CD4-positive, alpha-beta T cell treated with Interferon gamma for 1 hour (primary cell): ENCODE results near the gene GFRAL.
"Not testable (repeated sequence)": the region's sequence is repeated elsewhere in the genome, so short reads cannot be mapped to it uniquely, and the experiment has no call there.

ENCODE experiments used
- DNase-seq: peaks from one replicate; pipeline ENCODE4 v3.0.0-alpha.2; 2020

Gene GFRAL, protein sequence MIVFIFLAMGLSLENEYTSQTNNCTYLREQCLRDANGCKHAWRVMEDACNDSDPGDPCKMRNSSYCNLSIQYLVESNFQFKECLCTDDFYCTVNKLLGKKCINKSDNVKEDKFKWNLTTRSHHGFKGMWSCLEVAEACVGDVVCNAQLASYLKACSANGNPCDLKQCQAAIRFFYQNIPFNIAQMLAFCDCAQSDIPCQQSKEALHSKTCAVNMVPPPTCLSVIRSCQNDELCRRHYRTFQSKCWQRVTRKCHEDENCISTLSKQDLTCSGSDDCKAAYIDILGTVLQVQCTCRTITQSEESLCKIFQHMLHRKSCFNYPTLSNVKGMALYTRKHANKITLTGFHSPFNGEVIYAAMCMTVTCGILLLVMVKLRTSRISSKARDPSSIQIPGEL

DNA sequence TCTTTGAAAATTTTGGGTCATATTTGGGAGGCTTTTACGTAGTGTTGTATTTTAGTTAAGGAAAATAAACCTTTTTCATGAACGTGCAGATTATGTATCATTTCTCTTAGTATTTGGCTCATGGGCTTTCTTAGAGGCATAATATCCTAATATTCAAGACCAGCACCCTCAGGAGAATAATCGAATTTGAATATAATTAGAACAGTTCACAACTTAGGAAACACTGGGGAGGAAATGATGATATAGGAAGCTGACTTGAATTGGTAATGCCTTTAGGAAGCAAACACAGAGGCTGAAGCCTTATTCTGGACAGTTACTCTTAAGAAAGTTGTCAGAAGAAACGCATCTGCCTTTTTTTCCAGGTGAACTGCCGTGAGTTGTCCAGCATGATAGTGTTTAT, at the start of gene GFRAL:
GFRAL (plus strand) TSS at position 301 of the 400 bp plus-strand sequence; CDS start at position 387, 86 bp downstream.
- no peak for DNase-seq

DNA sequence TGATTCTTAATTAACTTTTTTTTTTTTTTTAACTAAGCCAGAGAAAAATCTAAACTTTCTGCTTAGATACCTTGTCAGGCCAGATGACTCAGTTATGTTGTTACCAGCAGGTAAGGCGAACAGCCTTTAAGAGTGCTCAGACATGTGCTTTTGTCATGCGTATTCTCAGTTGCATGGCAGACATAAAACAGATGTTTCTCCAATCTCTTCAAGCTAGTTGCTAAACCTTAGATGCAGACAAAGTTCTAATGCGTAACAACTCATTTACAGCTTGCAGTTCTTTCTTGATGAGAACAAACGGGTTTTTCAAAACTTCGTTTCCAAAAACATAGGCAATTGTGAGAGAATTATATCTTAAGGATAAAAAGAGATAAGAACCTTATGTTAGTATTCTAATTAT, 49.6 kb upstream of the GFRAL start:
- DNase-seq, result no peak

DNA sequence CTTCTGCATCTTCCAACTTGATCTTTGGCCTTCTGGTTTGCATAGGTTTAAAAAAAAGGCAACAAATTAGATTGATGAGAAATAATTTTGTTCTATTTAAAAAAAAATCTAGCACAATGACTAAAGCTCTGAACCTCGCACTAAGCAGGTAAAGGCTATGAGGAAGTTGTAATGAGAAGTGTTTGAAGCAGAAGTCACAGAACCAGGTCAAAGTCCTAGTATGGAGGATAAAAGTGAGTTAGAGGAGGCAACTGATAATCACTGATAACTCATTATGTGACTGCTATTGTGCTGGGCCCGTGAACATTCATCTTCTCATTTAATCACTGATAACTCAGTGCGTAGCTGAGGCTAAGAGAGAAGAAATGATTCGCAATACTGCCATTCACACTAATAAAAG, 46.1 kb upstream of the GFRAL start:
- DNase-seq, result no peak

DNA sequence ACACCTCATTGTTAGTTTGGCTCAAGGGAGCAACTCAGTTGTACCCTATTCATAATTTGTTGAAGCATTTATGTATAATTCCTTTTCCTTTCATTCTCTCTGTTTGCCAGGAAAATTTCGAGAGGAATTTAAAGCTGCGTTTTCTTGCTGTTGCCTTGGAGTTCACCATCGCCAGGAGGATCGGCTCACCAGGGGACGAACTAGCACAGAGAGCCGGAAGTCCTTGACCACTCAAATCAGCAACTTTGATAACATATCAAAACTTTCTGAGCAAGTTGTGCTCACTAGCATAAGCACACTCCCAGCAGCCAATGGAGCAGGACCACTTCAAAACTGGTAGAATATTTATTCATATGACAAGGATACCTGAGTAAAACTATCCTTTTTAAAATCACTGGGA, 45.2 kb upstream of the GFRAL start:
- DNase-seq, result no peak

DNA sequence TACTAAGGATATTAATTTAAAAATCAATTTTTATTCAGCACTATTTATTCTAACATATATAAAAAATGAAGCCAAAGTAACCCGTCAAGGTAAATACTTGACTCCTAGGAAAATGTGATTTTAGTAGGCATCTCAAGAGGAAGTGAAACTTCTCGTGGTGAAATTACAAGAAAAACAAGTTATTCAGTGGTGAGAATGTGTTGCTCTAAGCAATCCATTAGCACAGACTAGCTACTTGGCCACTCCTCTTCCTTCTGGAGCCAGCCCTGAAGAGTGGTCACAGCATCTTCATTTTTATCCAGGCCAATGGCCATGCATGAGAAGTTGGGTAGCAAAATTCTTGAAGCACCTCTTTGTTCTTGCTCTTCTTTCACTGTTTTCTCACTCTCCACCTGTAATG, 40.4 kb upstream of the GFRAL start:
- no peak for DNase-seq

DNA sequence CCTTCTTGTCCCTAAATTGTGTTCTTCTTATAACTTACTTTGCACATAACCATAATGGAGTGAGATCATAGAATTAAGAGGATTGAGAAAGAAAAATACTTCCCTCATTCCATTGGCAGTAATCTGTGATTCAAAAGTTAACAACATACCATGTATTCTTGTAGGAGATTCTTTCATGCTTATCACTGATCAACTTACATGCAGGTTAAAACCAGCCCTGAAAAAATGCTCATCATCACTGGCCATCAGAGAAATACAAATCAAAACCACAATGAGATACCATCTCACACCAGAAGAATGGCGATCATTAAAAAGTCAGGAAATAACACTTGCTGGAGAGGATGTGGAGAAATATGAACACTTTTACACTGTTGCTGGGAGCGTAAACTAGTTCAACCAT, 36.5 kb upstream of the GFRAL start:
- DNase-seq, result no peak

DNA sequence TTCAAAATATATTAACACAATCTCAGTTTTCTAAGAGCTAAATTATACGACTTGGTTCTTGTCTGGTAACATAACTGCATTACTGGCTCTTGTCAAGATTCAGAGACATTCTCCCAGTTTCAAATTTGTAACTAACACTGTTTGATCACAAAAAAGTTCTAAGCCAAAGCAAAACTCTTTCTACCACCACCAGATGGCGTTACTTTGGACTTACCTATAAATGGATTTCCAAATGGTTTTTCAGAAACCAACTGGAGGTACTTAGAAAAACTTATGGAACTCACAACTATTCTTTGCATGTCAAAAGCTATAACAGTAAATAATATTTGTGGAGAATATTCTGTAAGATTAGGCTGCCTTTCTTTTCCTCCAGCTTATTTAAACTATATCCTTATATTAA, 34.2 kb upstream of the GFRAL start:
- no peak for DNase-seq

DNA sequence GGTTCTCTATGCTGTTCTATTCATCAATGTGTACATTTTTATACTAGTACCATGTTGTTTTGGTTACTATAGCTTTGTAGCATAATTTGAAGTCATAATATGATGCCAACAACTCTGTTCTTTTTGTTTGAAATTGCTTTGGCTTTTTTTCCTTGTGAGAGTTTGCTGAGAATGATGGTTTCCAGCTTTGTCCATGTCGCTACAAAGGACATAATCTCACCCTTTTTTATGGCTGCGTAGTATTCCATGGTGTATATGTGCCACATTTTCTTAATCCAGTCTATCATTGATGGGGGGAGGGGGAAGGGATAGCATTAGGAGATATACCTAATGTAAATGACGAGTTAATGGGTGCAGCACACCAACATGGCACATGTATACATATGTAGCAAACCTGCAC, 30.1 kb upstream of the GFRAL start:
- DNase-seq, result not testable (repeated sequence)

DNA sequence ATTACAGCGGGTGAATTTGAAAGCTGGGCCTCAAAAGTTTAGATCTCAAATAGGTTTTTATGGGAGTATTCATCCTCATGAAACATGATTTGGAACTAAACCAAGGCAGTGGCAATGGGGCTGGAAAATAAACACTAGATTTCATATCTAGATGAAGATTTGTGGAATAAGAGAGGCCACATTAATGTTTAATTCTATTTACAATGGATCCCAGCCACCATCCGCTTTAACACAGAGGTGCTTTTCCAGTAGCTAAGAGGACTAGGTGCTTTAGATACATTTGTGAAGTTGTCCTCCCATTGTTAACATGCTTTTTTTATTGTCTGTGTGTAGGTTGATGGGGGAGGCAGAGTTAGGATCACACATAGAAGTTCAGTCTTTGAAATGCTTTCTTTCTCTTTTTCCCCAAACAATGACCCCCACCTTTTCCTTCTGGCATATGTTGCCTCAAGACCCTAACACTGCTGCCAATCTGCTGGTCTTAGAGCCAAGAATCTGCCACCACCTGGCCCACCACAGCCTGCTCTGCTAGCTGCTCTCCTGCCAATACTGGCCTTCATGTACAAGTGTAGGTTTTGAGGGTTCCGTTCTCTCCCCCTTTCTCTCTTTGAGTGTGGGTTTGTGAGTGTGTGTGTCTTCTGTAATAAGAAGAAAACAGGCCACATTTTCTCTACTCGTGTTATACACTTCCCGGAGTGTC, 27.8 kb upstream of the GFRAL start:
- no peak for DNase-seq

DNA sequence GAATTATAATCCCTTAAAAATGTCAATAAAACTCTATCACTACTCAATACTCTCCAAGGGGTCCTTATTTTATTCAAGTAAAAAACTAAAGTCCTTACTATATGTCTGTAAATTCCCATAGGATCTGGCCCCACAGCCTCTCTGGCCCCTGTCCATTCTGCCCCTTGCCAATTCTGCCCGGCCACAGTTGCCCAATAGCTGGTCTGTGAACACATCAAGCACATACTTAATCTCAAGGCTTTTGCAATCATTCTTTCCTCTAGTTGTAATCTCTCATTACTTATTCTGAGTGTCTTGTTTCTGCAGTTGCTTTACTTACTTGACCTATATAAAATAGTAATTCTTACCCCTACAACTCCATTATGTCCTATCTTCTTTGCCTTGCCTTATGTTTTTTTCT, 22.5 kb upstream of the GFRAL start:
- DNase-seq, result no peak

DNA sequence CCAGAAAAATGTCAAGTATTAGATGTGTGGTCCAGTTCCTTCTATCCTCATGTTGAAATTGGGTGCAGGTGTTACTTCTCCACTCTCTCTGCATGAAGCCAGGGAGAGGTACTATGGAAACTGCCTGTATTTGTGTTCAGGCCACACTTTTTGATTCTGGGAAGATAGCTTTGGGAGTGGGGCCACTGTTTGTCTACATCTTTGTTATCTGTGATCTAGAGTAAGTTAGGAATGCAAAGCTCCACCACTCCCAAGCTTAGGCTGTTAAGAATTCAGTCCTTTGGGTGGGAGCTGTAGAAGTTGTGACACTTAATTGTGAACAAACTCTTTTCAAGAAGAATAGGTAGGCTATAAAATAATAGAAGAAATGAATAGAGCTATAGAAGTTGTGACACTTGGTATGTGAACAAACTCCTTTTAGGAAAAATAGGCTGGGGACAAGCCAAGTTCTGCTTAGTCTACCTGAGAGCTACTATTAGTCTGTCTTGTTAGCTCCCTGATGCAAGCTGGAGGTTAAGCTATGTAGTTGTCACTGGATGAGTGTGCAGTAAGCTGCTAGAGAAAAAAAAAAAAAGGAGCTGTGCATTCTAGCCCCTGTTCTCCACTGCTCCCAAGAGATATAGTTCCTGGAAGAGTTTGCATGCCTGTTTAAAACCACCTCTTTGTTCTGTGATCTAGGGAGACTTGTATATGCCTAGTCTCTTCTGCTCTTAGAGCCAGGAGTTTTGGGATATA, 7.1 kb upstream of the GFRAL start:
- no peak for DNase-seq

DNA sequence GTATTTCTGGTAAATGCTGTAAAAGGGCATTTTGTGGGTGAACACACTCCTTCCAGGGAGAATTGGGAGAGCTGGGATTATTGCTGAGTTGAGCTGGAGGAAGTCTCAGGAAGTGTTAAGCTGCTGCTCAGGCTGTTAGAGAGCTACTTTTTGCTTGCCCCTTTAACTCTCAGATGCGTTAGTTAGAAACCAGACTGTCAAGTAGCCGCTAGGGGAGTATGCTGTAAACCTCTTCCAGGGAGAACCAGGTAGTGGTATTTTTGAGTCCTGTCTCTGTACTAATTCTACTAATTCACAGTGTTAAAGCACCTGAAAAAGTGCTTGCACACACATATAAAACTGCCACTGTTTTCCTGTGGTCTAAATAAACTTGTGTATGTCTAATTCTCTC, 6.6 kb upstream of the GFRAL start:
- no peak for DNase-seq

DNA sequence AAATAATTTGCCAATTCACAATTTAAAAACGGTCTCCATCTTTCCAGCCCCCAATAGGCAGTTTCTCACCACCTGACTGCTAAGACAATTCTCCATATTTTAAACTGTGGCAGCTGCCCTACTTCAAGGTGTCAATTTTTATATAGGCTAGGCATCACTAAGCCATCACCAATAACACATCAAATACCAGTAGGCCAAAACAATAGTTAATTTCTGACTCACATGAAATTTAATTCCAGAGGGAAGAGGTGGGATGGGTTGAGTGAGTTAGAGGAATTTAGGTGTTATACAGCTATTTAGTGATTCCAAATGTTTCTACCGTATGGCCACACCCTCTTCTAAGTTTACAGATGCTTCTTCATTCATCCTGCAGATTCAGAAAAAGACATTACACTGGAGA, 49.9 kb downstream of the GFRAL start:
- DNase-seq, result no peak

DNA sequence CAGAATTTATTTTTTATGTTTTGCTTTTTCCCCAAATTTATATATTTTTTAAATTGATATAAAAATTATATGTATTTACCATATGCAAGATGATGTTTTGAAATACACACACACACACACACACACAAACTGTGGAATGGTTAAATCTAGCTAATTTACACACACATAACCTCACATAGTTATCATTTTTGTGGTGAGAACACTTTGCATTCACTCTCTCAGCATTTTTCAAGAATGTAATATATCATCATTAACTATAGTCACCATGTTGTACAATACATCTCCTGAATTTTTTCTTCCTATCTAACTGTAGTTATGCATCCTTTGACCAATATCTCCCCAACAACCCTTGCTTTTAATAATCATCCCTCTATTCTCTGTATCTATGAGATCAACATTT, 52.2 kb downstream of the GFRAL start:
- DNase-seq, result no peak

DNA sequence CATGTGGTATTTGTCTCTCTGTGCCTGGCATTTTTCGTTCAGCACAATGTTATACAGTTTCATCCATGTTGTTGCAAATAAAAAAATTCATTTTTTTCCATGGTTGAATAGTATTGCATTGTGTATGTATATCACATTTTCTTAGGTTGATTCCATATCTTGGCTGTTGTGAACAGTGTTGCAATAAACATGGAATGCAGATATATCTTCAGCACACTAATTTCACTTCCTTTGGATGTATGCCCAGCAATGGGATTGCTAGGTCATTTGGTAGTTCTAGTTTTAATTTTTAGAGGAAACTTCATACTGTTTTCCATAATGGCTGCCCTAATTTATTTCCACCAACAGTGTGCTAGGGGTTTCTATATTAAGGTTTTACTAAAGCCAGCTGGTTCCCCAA, 52.6 kb downstream of the GFRAL start:
- DNase-seq, result no peak

DNA sequence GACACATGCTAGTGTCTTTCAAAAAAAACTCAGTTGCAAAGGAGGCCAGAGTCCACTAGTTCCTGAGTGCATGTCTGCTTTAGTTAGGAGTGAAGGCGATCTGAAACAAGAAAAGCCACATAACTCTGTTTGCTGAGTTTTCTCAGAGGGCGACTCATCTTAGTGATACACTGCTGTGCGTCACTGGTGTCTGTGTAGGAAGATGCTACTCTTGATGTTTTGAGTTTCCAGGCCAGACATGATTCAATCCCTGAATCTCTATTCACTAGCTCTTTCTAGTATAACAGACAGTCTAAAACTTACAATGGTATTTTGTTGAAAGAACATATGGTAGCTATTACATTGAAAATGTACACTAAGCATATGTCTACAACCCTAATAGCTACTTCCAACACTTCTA, 60.9 kb downstream of the GFRAL start:
- no peak for DNase-seq

DNA sequence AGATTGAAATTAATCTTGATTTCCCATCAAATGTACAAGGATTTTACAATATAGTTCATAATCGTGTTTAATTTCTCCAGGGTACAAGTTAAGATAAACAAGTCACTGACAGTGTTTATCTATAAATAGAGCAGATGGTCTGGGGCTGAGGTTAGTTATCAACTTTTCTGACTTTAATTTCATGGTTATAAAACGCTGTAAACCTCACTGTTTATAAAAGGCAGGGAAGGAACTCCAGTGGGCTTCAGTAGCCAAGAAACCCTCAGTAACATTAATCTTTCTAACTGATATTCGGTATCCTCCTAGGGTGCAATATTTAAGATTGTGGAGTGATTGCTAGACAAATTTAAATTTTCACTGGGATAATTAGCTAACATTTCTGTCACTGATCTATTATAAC, 68.6 kb downstream of the GFRAL start:
- no peak for DNase-seq

DNA sequence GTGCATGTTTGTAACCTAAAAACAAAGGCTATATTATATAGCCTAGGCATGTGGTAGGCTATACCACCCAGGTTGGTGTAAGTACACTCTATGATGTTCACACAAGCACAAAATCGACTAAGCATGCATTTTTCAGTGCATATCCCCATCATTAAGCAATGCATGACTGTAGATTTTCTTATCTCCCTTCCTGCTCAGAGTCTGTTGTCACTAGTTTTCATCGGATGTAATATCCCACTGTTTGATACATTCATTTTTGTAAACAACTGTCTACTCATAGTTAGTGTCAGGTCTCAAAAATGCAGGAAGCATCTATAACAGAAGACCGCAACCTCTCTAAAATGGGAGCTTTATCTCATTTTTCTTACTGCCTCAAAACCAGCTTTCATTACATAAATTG, 70.7 kb downstream of the GFRAL start:
- DNase-seq, result no peak

DNA sequence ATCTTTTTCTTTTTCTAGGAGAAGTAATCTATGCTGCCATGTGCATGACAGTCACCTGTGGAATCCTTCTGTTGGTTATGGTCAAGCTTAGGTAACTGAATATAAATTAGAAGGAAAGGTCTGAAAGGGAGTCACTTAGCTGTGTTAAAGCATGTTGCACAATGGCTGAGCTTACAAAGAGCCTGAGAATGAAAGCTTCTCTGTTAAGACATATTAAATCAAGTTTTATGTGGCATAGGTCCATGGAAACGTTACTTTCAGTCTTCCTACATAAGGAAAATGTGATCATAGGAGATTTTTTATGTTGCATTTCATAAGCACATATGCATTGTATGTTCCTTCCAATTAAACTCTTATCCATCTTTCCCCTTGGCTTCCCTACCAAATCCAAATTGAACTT, 72.1 kb downstream of the GFRAL start:
- no peak for DNase-seq

DNA sequence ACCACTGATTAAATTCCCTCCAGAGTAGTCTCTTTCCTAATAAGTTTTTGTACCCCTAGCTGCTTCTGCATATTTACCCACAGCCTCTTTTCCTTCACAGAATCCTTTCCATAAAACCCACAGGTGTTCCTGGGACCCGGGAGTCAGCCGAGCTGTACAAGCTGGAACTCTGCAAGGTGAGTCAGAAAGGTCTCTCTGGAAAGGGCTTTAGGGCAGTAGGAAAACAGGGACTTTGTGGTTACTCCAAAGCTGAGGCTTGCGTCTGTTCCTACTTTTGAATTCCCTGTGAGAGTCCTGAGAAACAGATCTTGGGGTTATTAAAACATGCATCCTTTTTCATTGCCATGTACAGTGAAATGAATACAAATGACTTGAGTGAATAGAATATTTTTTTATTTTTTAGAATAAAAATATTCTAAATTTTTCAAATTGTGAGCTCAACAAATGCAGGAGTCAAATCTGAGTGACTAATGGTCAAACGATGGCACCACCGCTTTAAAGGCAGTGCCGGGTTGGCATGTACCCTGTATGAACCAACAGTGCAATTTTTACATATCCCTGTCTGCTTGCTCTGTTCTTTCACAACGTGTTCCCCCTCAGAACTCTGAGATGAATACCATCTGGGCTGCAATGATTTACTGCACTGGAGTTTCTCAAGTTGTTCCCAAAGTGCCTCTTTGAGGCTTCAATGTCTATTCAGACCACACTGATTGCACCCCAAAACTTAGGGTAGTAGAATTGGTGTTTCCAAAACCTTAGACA, 78.4 kb downstream of the GFRAL start:
- DNase-seq, result no peak

DNA sequence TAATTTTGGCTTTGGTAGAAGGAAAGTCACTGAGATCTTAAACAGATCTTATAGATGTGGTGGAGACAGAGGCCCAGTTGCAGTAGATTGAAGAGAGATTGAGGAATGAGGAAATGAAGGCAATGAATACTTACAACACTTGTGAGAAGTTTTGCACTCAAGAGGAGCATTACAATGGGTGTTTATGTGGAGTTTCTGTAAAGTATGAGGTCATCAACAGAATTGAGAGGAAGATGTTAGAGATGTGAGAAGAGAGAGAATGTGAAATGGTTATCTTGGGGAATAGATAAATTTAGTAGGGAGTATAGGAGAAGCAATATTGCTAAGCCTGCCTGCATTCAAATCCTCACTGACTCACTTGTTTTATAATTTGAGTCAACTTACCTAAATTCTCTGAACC, 83.4 kb downstream of the GFRAL start:
- DNase-seq, result no peak

DNA sequence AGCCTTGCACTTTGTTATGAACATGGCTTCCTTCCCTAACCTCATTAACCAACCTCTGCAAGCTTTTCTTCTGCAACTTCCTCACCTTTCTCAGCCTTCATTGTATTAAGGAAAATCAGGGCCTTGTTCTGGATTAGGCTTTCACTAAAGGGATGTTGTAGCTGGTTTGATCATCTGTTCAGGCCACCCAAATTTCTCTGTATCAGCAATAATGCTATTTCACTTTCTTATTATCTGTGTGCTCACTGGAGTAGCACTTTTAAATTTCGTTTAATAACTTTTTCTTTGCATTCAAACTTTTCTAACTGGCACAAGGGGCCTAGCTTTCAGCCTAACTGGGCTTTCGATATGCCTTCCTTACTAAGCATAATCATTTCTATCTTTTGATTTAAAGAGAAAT, 96.7 kb downstream of the GFRAL start:
- no peak for DNase-seq

DNA sequence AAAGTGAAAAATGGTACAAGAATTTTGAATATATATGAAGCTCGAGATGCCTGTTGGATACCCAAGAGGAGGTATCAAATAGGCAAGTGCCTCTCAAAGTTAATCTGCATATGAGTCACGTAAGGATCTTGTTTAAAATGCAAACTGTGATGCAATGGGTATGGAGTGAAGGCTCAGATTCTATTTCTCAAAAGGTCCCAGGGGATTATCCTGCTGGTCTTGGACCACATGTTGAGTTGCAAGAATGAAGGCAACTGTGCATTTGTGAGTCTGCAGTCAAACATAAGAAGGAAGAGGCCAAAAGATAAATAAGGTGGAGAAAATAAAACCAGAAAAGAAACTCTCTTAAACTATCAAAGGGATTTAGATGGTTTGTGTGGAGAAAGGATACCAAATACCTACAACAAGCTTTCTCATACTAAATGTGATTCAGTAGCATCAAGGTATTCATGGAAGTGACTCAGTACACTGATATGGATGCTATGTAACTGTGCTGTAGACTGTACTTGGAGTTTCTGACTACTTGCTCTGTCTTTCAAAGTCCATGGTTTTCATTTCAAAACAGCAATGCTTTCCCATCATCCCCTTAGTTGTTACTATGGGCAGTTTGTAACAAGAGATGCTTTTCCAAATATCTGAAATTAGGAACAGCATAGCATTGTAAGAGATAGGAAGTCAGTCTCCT, 106.3 kb downstream of the GFRAL start:
- DNase-seq, result no peak
